Hepatocyte (in vitro differentiated cells): Measurements from ENCODE around the gene CGN. TPM values are rescaled to one million over a fixed set of nuclear protein-coding genes. Genes with fewer than 3 reads are reported as not detected.

Source experiments
- DNase-seq: peaks from one replicate; pipeline ENCODE4 v3.0.0-alpha.2; 2016; ENCODE audit warnings: low spot score
- H2AFZ ChIP-seq: fragments of 200-600 bp; sonication (generic); 2 replicates; pipeline ENCODE4 v1.6.0; 2016; ENCODE audit warnings: antibody characterized with exemption, mild to moderate bottlenecking
- H3K27ac ChIP-seq: fragments of 200-600 bp; sonication (generic); 2 replicates; pipeline ENCODE4 v1.5.1; 2016; ENCODE audit warnings: mild to moderate bottlenecking
- H3K27me3 ChIP-seq: fragments of 200-600 bp; sonication (generic); 2 replicates; pipeline ENCODE4 v1.6.1; 2016
- H3K36me3 ChIP-seq: fragments of 200-600 bp; sonication (generic); replicated peaks from 2 replicates; pipeline ENCODE4 v1.5.1; 2016; ENCODE audit warnings: low read depth; ENCODE audit not compliant: insufficient read depth
- H3K4me1 ChIP-seq: fragments of 200-600 bp; sonication (generic); 2 replicates; pipeline ENCODE4 v1.5.1; 2016; ENCODE audit warnings: mild to moderate bottlenecking, moderate library complexity; ENCODE audit not compliant: insufficient read depth
- H3K4me2 ChIP-seq: fragments of 200-600 bp; sonication (generic); 2 replicates; pipeline ENCODE4 v1.6.0; 2016
- H3K4me3 ChIP-seq: fragments of 200-600 bp; sonication (generic); 2 replicates; pipeline ENCODE4 v1.5.1; 2016; ENCODE audit warnings: mild to moderate bottlenecking
- H3K79me2 ChIP-seq: fragments of 200-600 bp; sonication (generic); 2 replicates; pipeline ENCODE4 v1.6.0; 2017; ENCODE audit warnings: mild to moderate bottlenecking
- H3K9me2 ChIP-seq: fragments of 200-600 bp; sonication (generic); replicated peaks from 2 replicates; pipeline ENCODE4 v1.6.0; 2017; ENCODE audit warnings: mild to moderate bottlenecking; ENCODE audit not compliant: insufficient read depth
- H3K9me3 ChIP-seq: fragments of 200-600 bp; sonication (generic); 2 replicates; pipeline ENCODE4 v1.5.1; 2016; ENCODE audit warnings: low read depth, mild to moderate bottlenecking
- H4K20me1 ChIP-seq: fragments of 200-600 bp; sonication (generic); 2 replicates; pipeline ENCODE4 v1.6.0; 2016; ENCODE audit warnings: mild to moderate bottlenecking; ENCODE audit not compliant: insufficient read depth, poor library complexity, severe bottlenecking
- CTCF ChIP-seq: fragments of 200-600 bp; sonication (generic); IDR thresholded peaks from 2 replicates; pipeline ENCODE4 v1.5.1; 2016; ENCODE audit warnings: antibody characterized with exemption, mild to moderate bottlenecking; ENCODE audit not compliant: poor library complexity
- EZH2 ChIP-seq: fragments of 200-600 bp; sonication (generic); IDR thresholded peaks from 2 replicates; pipeline ENCODE4 v1.6.1; 2016; ENCODE audit warnings: antibody characterized with exemption, mild to moderate bottlenecking, borderline replicate concordance
- EZH2phosphoT487 ChIP-seq: fragments of 200-600 bp; sonication (generic); IDR thresholded peaks from one replicate; pipeline ENCODE4 v1.6.1; 2018; ENCODE audit warnings: antibody characterized with exemption, mild to moderate bottlenecking, low read depth, moderate library complexity; ENCODE audit not compliant: unreplicated experiment, severe bottlenecking
- WGBS: methylation state at CpG from one replicate; pipeline ENCODE4 v1.1.6; 2016; ENCODE audit warnings: low lambda C conversion rate; ENCODE audit errors: missing lambda C conversion rate; 5-methylcytosine and 5-hydroxymethylcytosine counted together
- polyA plus RNA-seq: library from polyadenylated mRNA; unstranded; fragments of >200 nt; fragmentation: Nextera tagmentation; extraction: Ambion mirVana; gene quantifications from 2 replicates; pipeline ENCODE4 v1.2.1, GENCODE V29; 2016
- total RNA-seq: library from RNA; depleted of rRNA; stranded (reverse); fragments of >200 nt; gene quantifications from 2 replicates; pipeline ENCODE4 v1.2.3, GENCODE V29; 2014

Gene CGN
- total and polyA plus RNA-seq, 2 experiments from 2014 or later = 46.3 to 58.2 TPM

DNA sequence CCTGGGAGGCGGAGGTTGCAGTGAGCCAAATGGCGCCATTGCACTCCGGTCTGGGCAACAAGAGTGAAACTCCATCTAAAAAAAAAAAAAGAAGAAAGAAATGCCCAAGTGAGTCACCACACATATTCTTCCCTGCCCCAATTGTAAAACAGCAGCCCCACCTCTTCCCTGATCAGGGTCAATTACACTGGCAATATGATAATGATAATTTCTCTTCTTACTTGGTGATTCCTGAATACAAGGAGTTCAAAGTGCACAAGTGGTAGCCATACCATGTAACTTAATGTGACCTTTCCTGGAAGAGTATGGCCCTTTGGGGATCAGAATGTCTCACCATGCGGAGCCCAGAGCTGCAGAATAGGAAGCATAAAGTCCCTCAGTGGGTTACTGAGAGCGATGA, 11.8 kb upstream of the CGN start:
- Histone ChIP-seq H3K27ac (peak overlapping the region; percentile 37), H3K27me3 (no peaks in the 10 kb centered on the region), H2AFZ (no peak overlapping the region), H3K9me3 (no peaks in the 10 kb centered on the region), H3K36me3 (no peaks in the 10 kb centered on the region), H4K20me1 (no peaks in the 10 kb centered on the region), H3K79me2 (no peaks in the 10 kb centered on the region), H3K9me2 (no peaks in the 10 kb centered on the region), H3K4me3 (no peak overlapping the region), H3K4me2 (no peak overlapping the region), H3K4me1 (peaks cover 23% of the 10 kb centered on the region)
- over 99% methylated on average over 5 of the region's 5 CpGs for WGBS
- no peak for DNase-seq
- TF ChIP-seq CTCF (no peak), EZH2phosphoT487 (no peak), EZH2 (no peak)

- Histone ChIP-seq H3K36me3 (no peaks in the 10 kb centered on the region), H3K27ac (peak overlapping the region; percentile 37), H3K4me3 (no peak overlapping the region)
Measured at GRCh38 chr1:151499930-151500329, 11.3 kb upstream of the CGN start.

DNA sequence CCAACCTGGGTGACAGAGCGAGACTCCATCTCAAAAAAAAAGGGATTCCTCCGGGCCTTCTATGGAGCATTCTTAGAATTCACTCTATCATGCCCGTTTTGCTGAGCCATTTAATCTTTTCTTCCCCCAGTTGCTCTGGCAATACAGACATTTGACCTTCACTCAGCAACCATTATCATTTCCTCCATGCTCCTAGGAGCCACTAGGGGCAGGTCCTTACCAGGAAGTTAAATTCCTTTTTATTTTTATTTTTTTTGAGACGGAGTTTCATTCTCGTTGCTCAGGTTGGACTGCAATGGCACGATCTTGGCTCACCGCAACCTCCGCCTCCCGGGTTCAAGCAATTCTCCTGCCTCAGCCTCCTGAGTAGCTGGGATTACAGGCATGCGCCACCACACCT, 9.7 kb upstream of the CGN start:
- Histone ChIP-seq H4K20me1 (no peaks in the 10 kb centered on the region), H3K4me2 (no peak overlapping the region), H3K79me2 (no peaks in the 10 kb centered on the region), H3K4me1 (peaks cover 18% of the 10 kb centered on the region), H3K9me3 (no peaks in the 10 kb centered on the region), H2AFZ (no peak overlapping the region), H3K4me3 (no peak overlapping the region), H3K27ac (peak overlapping the region; percentile 85), H3K36me3 (no peaks in the 10 kb centered on the region), H3K9me2 (no peaks in the 10 kb centered on the region), H3K27me3 (no peaks in the 10 kb centered on the region)
- TF ChIP-seq CTCF (no peak), EZH2phosphoT487 (no peak), EZH2 (no peak)
- peak; percentile 48 for DNase-seq
- 70% methylated on average over 10 of the region's 10 CpGs for WGBS

More at GRCh38 chr1:151499930-151500329, 11.3 kb upstream of the CGN start:
- no peak for DNase-seq
- no peak for TF ChIP-seq EZH2
- no peak for TF ChIP-seq CTCF
- TF ChIP-seq EZH2phosphoT487 = no peak
- H3K27me3 ChIP-seq = no peaks in the 10 kb centered on the region
- no peaks in the 10 kb centered on the region for H3K9me3 ChIP-seq
- no peak overlapping the region for H2AFZ ChIP-seq
- no peaks in the 10 kb centered on the region for H3K79me2 ChIP-seq
- no peaks in the 10 kb centered on the region for H4K20me1 ChIP-seq
- H3K9me2 ChIP-seq = no peaks in the 10 kb centered on the region
- no peak overlapping the region for H3K4me2 ChIP-seq
- peaks cover 23% of the 10 kb centered on the region for H3K4me1 ChIP-seq
- WGBS = 100% methylated on average over 1 of the region's 1 CpG
